HUES48 (cell line): ENCODE measurements around the gene CCNF.

Experiments
- H3K27ac ChIP-seq: one replicate; pipeline ENCODE4 v1.7.0; 2013; ENCODE audit warnings: low read depth, low read length, inconsistent platforms
- H3K27me3 ChIP-seq: 2 replicates; pipeline ENCODE4 v1.6.1; 2013; ENCODE audit warnings: mild to moderate bottlenecking, low read length; ENCODE audit not compliant: control insufficient read depth, insufficient read depth
- H3K36me3 ChIP-seq: 2 replicates; pipeline ENCODE4 v1.6.1; 2013; ENCODE audit warnings: low read length; ENCODE audit not compliant: control insufficient read depth, insufficient read depth
- H3K4me1 ChIP-seq: 2 replicates; pipeline ENCODE4 v1.6.1; 2013; ENCODE audit warnings: mild to moderate bottlenecking, low read length; ENCODE audit not compliant: control insufficient read depth, insufficient read depth
- H3K4me3 ChIP-seq: 2 replicates; pipeline ENCODE4 v1.5.1; 2013; ENCODE audit warnings: mild to moderate bottlenecking, low read depth, low read length
- H3K9ac ChIP-seq: 2 replicates; pipeline ENCODE4 v1.6.1; 2013; ENCODE audit warnings: mild to moderate bottlenecking, low read depth, low read length, moderate library complexity
- H3K9me3 ChIP-seq: 2 replicates; pipeline ENCODE4 v1.6.1; 2013; ENCODE audit warnings: low read length; ENCODE audit not compliant: control insufficient read depth, insufficient read depth

CCNF gene

DNA sequence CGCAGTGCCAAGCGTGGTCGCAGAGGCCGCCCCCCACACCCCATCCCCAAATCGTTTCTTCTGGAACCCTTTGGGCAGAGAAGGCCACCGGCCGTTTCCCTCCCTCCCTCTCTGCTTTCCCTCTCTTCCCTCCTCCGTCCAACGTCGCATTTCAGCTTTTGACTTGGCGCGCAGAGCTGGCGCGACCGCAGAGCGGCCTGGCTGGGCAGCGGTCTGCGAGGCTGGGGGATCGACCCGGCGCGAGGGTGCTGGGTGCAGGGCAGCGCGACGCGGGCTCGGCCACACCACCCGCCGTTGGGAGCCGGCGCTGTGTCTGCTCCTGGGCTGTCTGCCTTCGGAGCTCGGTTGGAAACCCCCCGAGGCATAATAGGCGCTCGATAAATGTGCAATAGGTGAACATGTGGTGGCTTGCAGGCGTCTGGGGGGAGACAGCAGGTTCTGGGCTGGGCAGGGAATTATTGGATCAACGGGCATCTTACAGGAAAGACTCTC is 39.0 kb downstream of the CCNF start:
- Histone ChIP-seq H3K27me3 (peaks cover 46% of the 10 kb centered on the region), H3K4me3 (peak overlapping the region; percentile 60), H3K4me1 (peaks cover 16% of the 10 kb centered on the region), H3K9ac (peak overlapping the region; percentile 48; the same call in 1 of the 2 replicates), H3K27ac (no peak overlapping the region), H3K36me3 (no peaks in the 10 kb centered on the region; the same call in 1 of the 2 replicates), H3K9me3 (no peaks in the 10 kb centered on the region)

DNA sequence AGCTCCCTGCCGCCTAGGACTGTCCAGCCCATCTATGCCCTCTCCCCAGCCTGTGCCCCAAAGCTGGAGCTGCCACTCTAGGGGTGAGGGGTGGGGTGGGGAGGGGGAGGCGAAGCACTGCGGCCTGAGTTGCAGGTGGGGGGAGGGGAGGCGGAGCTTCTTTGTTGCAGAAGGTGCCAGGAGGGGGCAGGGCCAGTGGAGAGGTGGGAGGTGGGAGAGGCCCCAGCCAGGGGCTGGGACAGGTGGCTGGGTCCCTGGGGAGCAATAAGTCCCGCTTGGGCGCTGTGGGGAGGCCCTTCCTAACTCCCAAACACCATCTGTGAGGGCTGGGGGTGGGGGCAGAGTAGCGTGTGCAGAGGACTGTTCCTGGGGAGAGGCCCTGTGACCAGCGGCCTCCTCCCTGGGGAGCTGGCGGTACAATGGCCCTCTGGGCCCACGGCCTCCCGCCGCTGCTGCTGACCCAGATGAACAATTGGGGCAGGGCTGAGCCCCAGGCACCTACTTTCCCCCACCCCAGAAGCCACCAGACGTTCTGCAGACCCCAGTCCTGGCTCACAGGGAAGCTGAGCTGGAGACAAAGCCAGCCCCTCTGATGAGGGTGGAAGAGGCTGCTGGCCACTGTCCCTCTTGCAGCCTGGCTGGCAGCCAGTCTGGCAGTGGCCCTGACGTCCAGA is 39.6 kb downstream of the CCNF start:
- H3K36me3 ChIP-seq = no peaks in the 10 kb centered on the region; the same call in 1 of the 2 replicates
- peaks cover 50% of the 10 kb centered on the region for H3K27me3 ChIP-seq
- H3K4me1 ChIP-seq = peaks cover 16% of the 10 kb centered on the region
- H3K4me3 ChIP-seq = peak overlapping the region; percentile 60
- H3K9me3 ChIP-seq = no peaks in the 10 kb centered on the region
- no peak overlapping the region for H3K9ac ChIP-seq
- H3K27ac ChIP-seq = no peak overlapping the region

DNA sequence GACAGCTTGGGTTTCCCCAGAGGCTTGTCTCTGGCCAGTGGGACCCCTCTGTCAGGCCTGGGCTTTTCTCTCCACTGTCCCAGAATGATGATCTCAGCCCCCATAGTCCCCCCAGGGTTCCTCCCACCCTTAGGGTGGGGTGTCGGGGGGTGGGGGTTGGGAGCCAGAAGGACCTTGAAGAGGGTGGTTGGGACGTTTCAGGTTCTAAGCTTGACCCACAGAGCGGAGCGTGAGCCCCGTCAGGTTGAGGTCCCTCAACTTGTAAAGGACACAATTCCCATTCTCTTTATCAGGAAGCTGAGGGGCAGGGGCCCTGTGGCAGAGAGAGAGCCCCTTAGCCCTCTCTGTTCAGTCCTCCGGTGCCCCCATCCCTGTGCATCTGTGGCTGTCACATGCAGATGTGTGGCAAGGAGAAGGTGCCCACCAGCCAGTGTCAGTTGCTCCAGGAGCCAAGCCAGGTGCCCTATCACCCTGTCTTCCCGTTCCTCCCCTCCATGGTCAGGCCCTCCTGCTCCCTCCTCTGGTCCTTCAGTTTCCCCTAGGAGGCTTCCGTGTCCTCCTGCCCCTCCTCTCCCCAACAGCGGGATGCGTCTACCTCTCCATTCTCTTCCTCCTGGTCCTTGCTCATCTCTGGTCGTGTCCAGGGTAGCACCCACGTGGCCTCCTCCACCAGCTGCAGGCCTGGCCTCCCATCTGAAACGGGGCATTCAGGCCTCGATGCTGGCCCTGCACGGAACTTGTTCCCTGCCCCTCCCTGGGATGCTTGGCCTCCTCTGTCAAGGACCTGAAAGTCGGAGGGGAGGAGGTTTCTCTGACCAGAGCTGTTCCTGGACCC is 40.4 kb downstream of the CCNF start:
- Histone ChIP-seq H3K9ac (no peak overlapping the region), H3K27ac (no peak overlapping the region), H3K4me1 (peaks cover 16% of the 10 kb centered on the region), H3K4me3 (no peak overlapping the region), H3K9me3 (no peaks in the 10 kb centered on the region), H3K36me3 (no peaks in the 10 kb centered on the region), H3K27me3 (peaks cover 57% of the 10 kb centered on the region)

DNA sequence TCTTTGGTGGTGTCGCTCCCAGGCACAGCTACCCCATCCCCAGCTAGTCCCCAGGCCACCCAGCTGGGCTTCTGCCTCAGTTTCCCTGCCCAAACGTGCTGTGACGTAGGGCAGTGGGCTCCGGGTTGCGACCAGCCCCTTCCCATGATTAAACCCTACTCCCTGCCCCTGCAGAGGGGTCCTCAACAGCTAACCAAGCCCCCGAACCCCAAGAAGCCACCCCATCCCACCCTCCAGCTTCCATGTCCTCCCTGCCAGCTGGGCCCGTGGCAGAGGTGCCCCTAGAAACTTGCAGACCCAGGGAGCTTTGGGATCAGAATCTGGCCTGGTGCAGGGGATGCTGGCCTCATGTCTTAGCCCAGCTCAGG is 41.0 kb downstream of the CCNF start:
- peaks cover 16% of the 10 kb centered on the region for H3K4me1 ChIP-seq
- H3K9ac ChIP-seq = no peak overlapping the region
- H3K36me3 ChIP-seq = no peaks in the 10 kb centered on the region
- no peak overlapping the region for H3K27ac ChIP-seq
- no peak overlapping the region for H3K4me3 ChIP-seq
- peaks cover 58% of the 10 kb centered on the region for H3K27me3 ChIP-seq
- H3K9me3 ChIP-seq = no peaks in the 10 kb centered on the region

DNA sequence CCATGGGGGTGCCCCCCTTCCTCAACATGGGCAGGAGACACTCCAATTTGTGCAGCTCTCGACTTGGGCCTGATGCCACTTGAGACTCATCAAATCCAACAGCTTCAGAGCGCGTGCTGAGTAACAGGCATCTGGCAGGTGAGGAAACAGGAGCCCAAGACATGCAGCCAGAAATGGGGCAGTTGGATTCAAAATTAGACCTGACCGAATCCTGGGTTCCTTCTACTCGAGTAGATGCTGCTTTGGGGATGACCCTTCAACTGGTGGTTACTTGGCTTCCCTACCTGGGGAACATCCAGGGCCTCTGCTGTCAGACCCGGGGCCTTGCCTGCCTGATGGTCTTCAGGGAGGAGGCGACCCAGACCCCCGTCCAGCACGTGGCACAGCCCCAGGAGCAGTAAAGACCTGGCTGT is 41.4 kb downstream of the CCNF start:
- H3K36me3 ChIP-seq = no peaks in the 10 kb centered on the region
- H3K4me3 ChIP-seq = no peak overlapping the region
- H3K27ac ChIP-seq = no peak overlapping the region
- H3K9me3 ChIP-seq = no peaks in the 10 kb centered on the region
- no peak overlapping the region for H3K9ac ChIP-seq
- peaks cover 16% of the 10 kb centered on the region for H3K4me1 ChIP-seq
- H3K27me3 ChIP-seq = peaks cover 58% of the 10 kb centered on the region

DNA sequence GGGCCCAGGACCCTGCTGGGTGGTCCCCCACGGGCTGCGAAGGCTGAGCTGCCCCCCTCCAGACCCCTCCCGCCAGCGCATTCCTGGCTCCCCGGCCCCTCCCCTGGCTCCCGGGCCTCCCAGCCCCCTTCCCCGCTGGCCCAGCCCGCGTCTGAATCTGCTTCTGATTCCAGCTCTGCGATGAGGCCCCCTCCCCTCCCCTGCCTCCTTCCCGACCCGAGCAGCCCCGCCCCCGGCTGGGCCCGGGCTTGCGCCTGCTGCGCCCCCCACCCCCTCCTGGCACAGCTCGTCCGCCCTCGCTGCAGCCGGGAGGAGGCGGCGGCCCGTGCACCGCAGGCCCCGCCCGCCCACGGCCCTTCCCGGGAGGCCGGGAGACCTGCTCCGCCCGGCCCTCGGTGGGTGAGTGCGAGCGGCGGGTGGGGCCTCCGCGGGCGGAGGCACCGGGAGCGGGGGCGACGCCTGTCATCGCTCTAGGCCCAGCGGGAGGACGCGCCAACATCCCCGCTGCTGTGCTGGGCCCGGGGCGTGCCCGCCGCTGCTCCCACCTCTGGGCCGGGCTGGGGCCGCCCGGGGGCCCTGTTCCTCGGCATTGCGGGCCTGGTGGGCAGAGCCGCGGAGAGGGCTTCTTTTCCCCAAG is 41.9 kb downstream of the CCNF start, which contains the start of gene NTN3:
Gene NTN3, plus strand, starts transcription at position 282 of the 637 bp plus-strand sequence. CDS start 405 bp downstream, outside the sequence.
- Histone ChIP-seq H3K36me3 (no peaks in the 10 kb centered on the region), H3K4me3 (peak within 1 kb of the TSS; percentile 42; the same call in 1 of the 2 replicates), H3K27me3 (peaks cover 62% of the 10 kb centered on the region), H3K4me1 (peaks cover 20% of the 10 kb centered on the region), H3K27ac (no peak within 1 kb of the TSS), H3K9ac (no peak within 1 kb of the TSS), H3K9me3 (no peaks in the 10 kb centered on the region)

DNA sequence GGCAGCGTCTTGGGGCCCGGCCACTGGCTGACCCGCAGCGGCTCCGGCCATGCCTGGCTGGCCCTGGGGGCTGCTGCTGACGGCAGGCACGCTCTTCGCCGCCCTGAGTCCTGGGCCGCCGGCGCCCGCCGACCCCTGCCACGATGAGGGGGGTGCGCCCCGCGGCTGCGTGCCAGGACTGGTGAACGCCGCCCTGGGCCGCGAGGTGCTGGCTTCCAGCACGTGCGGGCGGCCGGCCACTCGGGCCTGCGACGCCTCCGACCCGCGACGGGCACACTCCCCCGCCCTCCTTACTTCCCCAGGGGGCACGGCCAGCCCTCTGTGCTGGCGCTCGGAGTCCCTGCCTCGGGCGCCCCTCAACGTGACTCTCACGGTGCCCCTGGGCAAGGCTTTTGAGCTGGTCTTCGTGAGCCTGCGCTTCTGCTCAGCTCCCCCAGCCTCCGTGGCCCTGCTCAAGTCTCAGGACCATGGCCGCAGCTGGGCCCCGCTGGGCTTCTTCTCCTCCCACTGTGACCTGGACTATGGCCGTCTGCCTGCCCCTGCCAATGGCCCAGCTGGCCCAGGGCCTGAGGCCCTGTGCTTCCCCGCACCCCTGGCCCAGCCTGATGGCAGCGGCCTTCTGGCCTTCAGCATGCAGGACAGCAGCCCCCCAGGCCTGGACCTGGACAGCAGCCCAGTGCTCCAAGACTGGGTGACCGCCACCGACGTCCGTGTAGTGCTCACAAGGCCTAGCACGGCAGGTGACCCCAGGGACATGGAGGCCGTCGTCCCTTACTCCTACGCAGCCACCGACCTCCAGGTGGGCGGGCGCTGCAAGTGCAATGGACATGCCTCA is 42.6 kb downstream of the CCNF start:
- no peaks in the 10 kb centered on the region for H3K9me3 ChIP-seq
- peaks cover 65% of the 10 kb centered on the region for H3K27me3 ChIP-seq
- H3K27ac ChIP-seq = no peak overlapping the region
- no peaks in the 10 kb centered on the region for H3K36me3 ChIP-seq
- H3K9ac ChIP-seq = no peak overlapping the region
- peaks cover 20% of the 10 kb centered on the region for H3K4me1 ChIP-seq
- H3K4me3 ChIP-seq = peak overlapping the region; percentile 42; the same call in 1 of the 2 replicates

DNA sequence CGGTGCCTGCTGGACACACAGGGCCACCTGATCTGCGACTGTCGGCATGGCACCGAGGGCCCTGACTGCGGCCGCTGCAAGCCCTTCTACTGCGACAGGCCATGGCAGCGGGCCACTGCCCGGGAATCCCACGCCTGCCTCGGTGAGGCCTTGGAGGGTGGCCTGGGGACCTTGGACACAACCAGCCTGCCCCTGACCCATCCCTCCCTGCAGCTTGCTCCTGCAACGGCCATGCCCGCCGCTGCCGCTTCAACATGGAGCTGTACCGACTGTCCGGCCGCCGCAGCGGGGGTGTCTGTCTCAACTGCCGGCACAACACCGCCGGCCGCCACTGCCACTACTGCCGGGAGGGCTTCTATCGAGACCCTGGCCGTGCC is 43.2 kb downstream of the CCNF start:
- Histone ChIP-seq H3K36me3 (no peaks in the 10 kb centered on the region), H3K4me3 (no peak overlapping the region), H3K27me3 (peaks cover 65% of the 10 kb centered on the region), H3K9ac (no peak overlapping the region), H3K4me1 (peaks cover 20% of the 10 kb centered on the region), H3K9me3 (no peaks in the 10 kb centered on the region), H3K27ac (no peak overlapping the region)

DNA sequence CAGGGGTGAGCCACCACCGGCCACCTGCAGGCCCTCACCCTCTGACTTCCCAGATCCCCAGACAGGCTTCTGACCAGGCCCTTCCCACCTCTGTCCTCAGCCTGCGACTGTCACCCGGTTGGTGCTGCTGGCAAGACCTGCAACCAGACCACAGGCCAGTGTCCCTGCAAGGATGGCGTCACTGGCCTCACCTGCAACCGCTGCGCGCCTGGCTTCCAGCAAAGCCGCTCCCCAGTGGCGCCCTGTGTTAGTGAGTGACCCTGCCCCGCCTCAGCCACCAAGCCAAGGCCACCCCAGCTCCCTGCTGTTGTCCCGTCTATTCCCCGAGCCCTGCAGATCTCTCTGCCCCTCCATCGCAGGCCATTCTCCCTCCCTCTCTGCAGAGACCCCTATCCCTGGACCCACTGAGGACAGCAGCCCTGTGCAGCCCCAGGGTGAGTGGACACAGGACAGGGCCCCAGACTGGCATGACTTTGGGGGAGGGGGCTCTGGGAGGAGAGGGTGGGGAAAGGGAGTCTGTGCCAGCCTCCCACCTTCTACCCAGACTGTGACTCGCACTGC is 43.7 kb downstream of the CCNF start:
- no peaks in the 10 kb centered on the region for H3K9me3 ChIP-seq
- H3K27ac ChIP-seq = no peak overlapping the region
- H3K36me3 ChIP-seq = no peaks in the 10 kb centered on the region
- no peak overlapping the region for H3K9ac ChIP-seq
- peaks cover 20% of the 10 kb centered on the region for H3K4me1 ChIP-seq
- H3K27me3 ChIP-seq = peaks cover 65% of the 10 kb centered on the region
- H3K4me3 ChIP-seq = 0 out of 2 replicates have a peak overlapping the region, but pooled peaks have one; percentile 30

DNA sequence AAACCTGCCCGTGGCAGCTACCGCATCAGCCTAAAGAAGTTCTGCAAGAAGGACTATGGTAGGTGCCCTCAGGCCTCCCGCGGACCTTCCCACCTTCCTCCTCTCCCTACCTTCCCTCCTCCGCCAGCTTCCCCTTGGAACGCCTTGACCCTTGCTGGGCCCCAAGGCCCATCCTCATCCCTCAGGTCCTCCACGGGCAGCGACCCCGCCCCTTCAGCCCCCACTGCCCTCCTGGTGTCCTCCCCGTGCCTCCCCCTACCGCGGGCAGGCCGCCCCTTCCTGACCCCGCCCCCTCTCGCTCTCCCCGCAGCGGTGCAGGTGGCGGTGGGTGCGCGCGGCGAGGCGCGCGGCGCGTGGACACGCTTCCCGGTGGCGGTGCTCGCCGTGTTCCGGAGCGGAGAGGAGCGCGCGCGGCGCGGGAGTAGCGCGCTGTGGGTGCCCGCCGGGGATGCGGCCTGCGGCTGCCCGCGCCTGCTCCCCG is 44.2 kb downstream of the CCNF start:
- H3K27ac ChIP-seq = no peak overlapping the region
- H3K4me1 ChIP-seq = peaks cover 20% of the 10 kb centered on the region
- no peak overlapping the region for H3K9ac ChIP-seq
- peaks cover 61% of the 10 kb centered on the region for H3K27me3 ChIP-seq
- peak overlapping the region; percentile 30; the same call in 1 of the 2 replicates for H3K4me3 ChIP-seq
- H3K9me3 ChIP-seq = no peaks in the 10 kb centered on the region
- H3K36me3 ChIP-seq = no peaks in the 10 kb centered on the region
